Measurements from ENCODE around the gene PSD. TPM values are rescaled to one million over a fixed set of nuclear protein-coding genes. Genes with fewer than 3 reads are reported as not detected.

The PSD gene
- total RNA-seq, 2 experiments from 2014 or later = 2.2 to 10.2 TPM

- no peak overlapping the region for H3K27ac ChIP-seq (ENCODE audit: low read depth, low read length, poor library complexity, severe bottlenecking)
Observed at GRCh38 chr10:102416695-102417094, 1.9 kb downstream of the PSD start.

DNA sequence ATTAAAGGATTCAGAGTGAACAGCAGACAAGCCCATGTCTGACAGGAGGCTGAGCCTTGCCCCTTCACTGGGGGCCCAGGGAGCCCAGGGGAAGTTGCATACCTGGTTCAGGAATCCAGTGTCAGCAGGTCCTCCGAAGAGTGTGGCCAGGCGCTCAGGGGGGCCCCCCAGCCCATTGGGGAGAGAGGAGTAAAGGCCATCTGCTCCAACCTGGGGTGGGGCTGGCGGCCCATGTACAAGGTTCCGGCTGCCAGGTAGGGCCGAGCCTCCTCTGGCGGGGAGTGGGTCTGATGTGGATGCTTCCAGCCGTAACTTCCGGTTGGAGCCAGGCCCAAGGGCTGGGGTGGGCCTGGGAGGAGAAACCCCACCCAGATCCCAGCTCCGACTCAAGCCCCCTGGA is 2.3 kb downstream of the PSD start:
- no TSS peak for BruUV-seq (replicated peaks)
- intact Hi-C loops (cut with micrococcal nuclease; ENCODE audit: unreplicated experiment) = no loop called here
- H3K4me1 ChIP-seq (ENCODE audit: insufficient read depth, low read length, poor library complexity, severe bottlenecking) = peaks cover 48% of the 10 kb centered on the region
- H3K9me2 ChIP-seq (ENCODE audit: insufficient read depth, low read length) = no peaks in the 10 kb centered on the region
- POLR2A ChIA-PET = no interaction called here
- CTCF ChIA-PET (ENCODE audit: unreplicated experiment) = no interaction called here
- H2AFZ ChIP-seq (ENCODE audit: low read length) = no peak overlapping the region
- H3K79me2 ChIP-seq (ENCODE audit: insufficient read depth, low read depth, low read length) = no peaks in the 10 kb centered on the region
- no peaks in the 10 kb centered on the region for H3K9me3 ChIP-seq (ENCODE audit: low read length)
- no peaks in the 10 kb centered on the region for H3K36me3 ChIP-seq (ENCODE audit: insufficient read depth, low read length)
- H4K20me1 ChIP-seq (ENCODE audit: insufficient read depth, low read length) = no peaks in the 10 kb centered on the region
- no peak overlapping the region for H3K4me2 ChIP-seq (ENCODE audit: low read length)
- H3K4me3 ChIP-seq (ENCODE audit: low read depth, low read length, poor library complexity, severe bottlenecking) = no peak overlapping the region
- DNase-seq (ENCODE audit: low spot score) = no peak
- TF ChIP-seq CTCF (conservative IDR thresholded peaks at IDR 0.05; ENCODE audit: low read length) = no peak
- no peak for TF ChIP-seq EZH2phosphoT487 (IDR thresholded peaks at IDR 0.05; ENCODE audit: borderline replicate concordance, low read depth, low read length)
- no peak overlapping the region for H3K27ac ChIP-seq (ENCODE audit: low read depth, low read length, poor library complexity, severe bottlenecking)

More at GRCh38 chr10:102416695-102417094, 1.9 kb downstream of the PSD start:
- peaks cover 48% of the 10 kb centered on the region for H3K4me1 ChIP-seq (ENCODE audit: insufficient read depth, low read length, poor library complexity, severe bottlenecking)
- intact Hi-C loops (cut with micrococcal nuclease; ENCODE audit: unreplicated experiment) = no loop called here
- no peak overlapping the region for H3K4me3 ChIP-seq (ENCODE audit: low read depth, low read length, poor library complexity, severe bottlenecking)
- no peaks in the 10 kb centered on the region for H4K20me1 ChIP-seq (ENCODE audit: insufficient read depth, low read length)
- no peaks in the 10 kb centered on the region; the same call in 1 of the 2 replicates for H3K79me2 ChIP-seq (ENCODE audit: insufficient read depth, low read depth, low read length)
- no peak for TF ChIP-seq CTCF (conservative IDR thresholded peaks at IDR 0.05; ENCODE audit: low read length)
- no peak for TF ChIP-seq EZH2phosphoT487 (IDR thresholded peaks at IDR 0.05; ENCODE audit: borderline replicate concordance, low read depth, low read length)
- no peaks in the 10 kb centered on the region for H3K9me3 ChIP-seq (ENCODE audit: low read length)
- DNase-seq (ENCODE audit: low spot score) = no peak
- ChIA-PET CTCF (ENCODE audit: unreplicated experiment) (no interaction called here), POLR2A (no interaction called here)
- H2AFZ ChIP-seq (ENCODE audit: low read length) = no peak overlapping the region
- BruUV-seq (replicated peaks) = no TSS peak
- H3K36me3 ChIP-seq (ENCODE audit: insufficient read depth, low read length) = no peaks in the 10 kb centered on the region
- H3K4me2 ChIP-seq (ENCODE audit: low read length) = no peak overlapping the region
- H3K9me2 ChIP-seq (ENCODE audit: insufficient read depth, low read length) = no peaks in the 10 kb centered on the region

DNA sequence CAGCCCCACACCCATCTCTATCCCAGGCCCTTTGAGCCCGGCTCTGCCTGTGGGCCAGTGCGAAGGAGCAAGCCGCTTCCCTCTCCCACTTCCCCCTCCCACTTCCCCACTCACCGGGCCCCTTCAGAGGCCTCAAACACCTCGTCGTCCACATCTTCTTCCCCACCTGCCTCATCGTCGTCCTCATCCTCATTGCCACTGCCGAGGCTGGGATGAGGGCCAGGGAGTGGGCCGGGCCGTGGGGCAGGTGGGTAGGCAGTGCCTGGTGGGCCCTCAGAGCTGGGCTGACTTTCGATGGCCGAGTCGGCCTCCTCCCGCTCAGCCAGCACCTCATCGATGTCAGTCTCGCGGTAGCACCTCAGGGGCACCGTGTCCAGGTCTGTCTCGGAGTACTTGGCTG is 3.8 kb downstream of the PSD start:
- H3K36me3 ChIP-seq (ENCODE audit: insufficient read depth, low read length) = no peaks in the 10 kb centered on the region
- H3K4me1 ChIP-seq (ENCODE audit: insufficient read depth, low read length, poor library complexity, severe bottlenecking) = peaks cover 42% of the 10 kb centered on the region
- no TSS peak for BruUV-seq (replicated peaks)
- no peak overlapping the region for H3K4me2 ChIP-seq (ENCODE audit: low read length)
- H3K9me2 ChIP-seq (ENCODE audit: insufficient read depth, low read length) = no peaks in the 10 kb centered on the region
- no peak overlapping the region for H3K4me3 ChIP-seq (ENCODE audit: low read depth, low read length, poor library complexity, severe bottlenecking)
- H3K9me3 ChIP-seq (ENCODE audit: low read length) = no peaks in the 10 kb centered on the region
- intact Hi-C loops (cut with micrococcal nuclease; ENCODE audit: unreplicated experiment) = no loop called here
- TF ChIP-seq EZH2phosphoT487 (IDR thresholded peaks at IDR 0.05; ENCODE audit: borderline replicate concordance, low read depth, low read length) (no peak), CTCF (conservative IDR thresholded peaks at IDR 0.05; ENCODE audit: low read length) (no peak)
- H3K79me2 ChIP-seq (ENCODE audit: insufficient read depth, low read depth, low read length) = no peaks in the 10 kb centered on the region
- no peak overlapping the region for H3K27ac ChIP-seq (ENCODE audit: low read depth, low read length, poor library complexity, severe bottlenecking)
- H2AFZ ChIP-seq (ENCODE audit: low read length) = no peak overlapping the region
- H4K20me1 ChIP-seq (ENCODE audit: insufficient read depth, low read length) = peaks cover 2% of the 10 kb centered on the region; the same call in 1 of the 2 replicates
- CTCF ChIA-PET (ENCODE audit: unreplicated experiment) = no interaction called here
- DNase-seq (ENCODE audit: low spot score) = no peak
- POLR2A ChIA-PET = no interaction called here

All from OCI-LY7 (cell line).